Large intestine (tissue), 3 donors: ENCODE results near the gene P3H3. TPM values are rescaled to one million over a fixed set of nuclear protein-coding genes. Genes with fewer than 3 reads are reported as not detected.
"Not testable (repeated sequence)": the region's sequence is repeated elsewhere in the genome, so short reads cannot be mapped to it uniquely, and the experiment has no call there.

Experiments used
- DNase-seq, 2 donors: peaks; one replicate each; pipeline versions ENCODE4 v3.0.0 to v3.0.0-alpha.2; 2013
- H3K27ac ChIP-seq: one replicate; pipeline ENCODE4 v1.5.1; 2013; ENCODE audit warnings: low read length
- H3K27me3 ChIP-seq: 2 replicates; pipeline ENCODE4 v1.6.1; 2013; ENCODE audit warnings: low read length; ENCODE audit not compliant: control insufficient read depth, insufficient read depth
- H3K36me3 ChIP-seq: 2 replicates; pipeline ENCODE4 v1.6.1; 2013; ENCODE audit warnings: low read length; ENCODE audit not compliant: control insufficient read depth, insufficient read depth
- H3K4me1 ChIP-seq: one replicate; pipeline ENCODE4 v1.6.1; 2013; ENCODE audit warnings: low read length; ENCODE audit not compliant: control insufficient read depth, insufficient read depth
- H3K4me3 ChIP-seq: one replicate; pipeline ENCODE4 v1.5.1; 2013; ENCODE audit warnings: low read length
- H3K9me3 ChIP-seq: one replicate; pipeline ENCODE4 v1.6.1; 2013; ENCODE audit warnings: mild to moderate bottlenecking, low read depth, low read length, moderate library complexity; ENCODE audit not compliant: control insufficient read depth
- whole genome bisulfite sequencing: methylation state at CpG from one replicate; pipeline ENCODE4 v1.1.5; 2013; ENCODE audit warnings: low lambda C conversion rate; ENCODE audit not compliant: insufficient coverage; 5-methylcytosine and 5-hydroxymethylcytosine counted together
- polyA plus RNA-seq: library from polyadenylated mRNA; unstranded; fragments of 120-200 nt; gene quantifications from one replicate; pipeline ENCODE4 v1.2.1, GENCODE V29; 2013

Gene P3H3
- polyA plus RNA-seq, 1 donor = 15.6 TPM

GRCh38 chr12:6872073-6873048, 44.2 kb downstream of the P3H3 start:
- peaks cover 25% of the 10 kb centered on the region for H3K36me3 ChIP-seq
- WGBS = no CpG with 5 or more reads among the region's 40 CpGs

GRCh38 chr12:6873094-6874014, 45.1 kb downstream of the P3H3 start, which contains the start of gene SPSB2:
TSS of gene SPSB2 (minus strand) at chr12:6873303. CDS start at chr12:6872901, 402 bp downstream.
- Histone ChIP-seq H3K4me1 (peaks cover 30% of the 10 kb centered on the region), H3K27ac (peak within 1 kb of the TSS; percentile 91), H3K27me3 (no peaks in the 10 kb centered on the region), H3K9me3 (no peaks in the 10 kb centered on the region), H3K4me3 (peak within 1 kb of the TSS; percentile 91), H3K36me3 (peaks cover 25% of the 10 kb centered on the region)
- peak; percentile 98 for DNase-seq
- WGBS = no CpG with 5 or more reads among the region's 66 CpGs

More at GRCh38 chr12:6872073-6873048, 44.2 kb downstream of the P3H3 start:
- H3K4me1 ChIP-seq = peaks cover 31% of the 10 kb centered on the region
- H3K27ac ChIP-seq = peak overlapping the region; percentile 91
- peak; percentile 87 to 89 for DNase-seq
- no peaks in the 10 kb centered on the region for H3K9me3 ChIP-seq
- H3K4me3 ChIP-seq = peak overlapping the region; percentile 91
- H3K27me3 ChIP-seq = no peaks in the 10 kb centered on the region

GRCh38 chr12:6874015-6874368, 45.8 kb downstream of the P3H3 start:
- 67% methylated on average over 4 of the region's 9 CpGs for WGBS
- DNase-seq, H3K27me3 ChIP-seq, H3K9me3 ChIP-seq: not testable (repeated sequence)
- Histone ChIP-seq H3K27ac (peak overlapping the region; percentile 84), H3K4me3 (peak overlapping the region; percentile 91), H3K4me1 (peaks cover 24% of the 10 kb centered on the region), H3K36me3 (peaks cover 25% of the 10 kb centered on the region)

- H3K4me1 ChIP-seq, DNase-seq, H3K27me3 ChIP-seq, H3K27ac ChIP-seq, H3K9me3 ChIP-seq, H3K4me3 ChIP-seq: not testable (repeated sequence)
- WGBS = no CpG with 5 or more reads among the region's 11 CpGs
- H3K36me3 ChIP-seq = peaks cover 14% of the 10 kb centered on the region
Measured at GRCh38 chr12:6879824-6880223, 51.6 kb downstream of the P3H3 start.

- no peak for DNase-seq
- Histone ChIP-seq H3K27ac (no peak overlapping the region), H3K27me3 (no peaks in the 10 kb centered on the region), H3K4me3 (no peak overlapping the region), H3K36me3 (peaks cover 12% of the 10 kb centered on the region), H3K9me3 (no peaks in the 10 kb centered on the region), H3K4me1 (peaks cover 22% of the 10 kb centered on the region)
- WGBS = 100% methylated on average over 1 of the region's 5 CpGs
Measured at GRCh38 chr12:6883252-6883651, 55.0 kb downstream of the P3H3 start.

- peaks cover 12% of the 10 kb centered on the region for H3K36me3 ChIP-seq
- peaks cover 22% of the 10 kb centered on the region for H3K4me1 ChIP-seq
- H3K9me3 ChIP-seq = no peaks in the 10 kb centered on the region
- no peaks in the 10 kb centered on the region for H3K27me3 ChIP-seq
- H3K4me3 ChIP-seq = no peak overlapping the region
- H3K27ac ChIP-seq = no peak overlapping the region
- DNase-seq = no peak
- WGBS = no CpG with 5 or more reads among the region's 11 CpGs
Measured at GRCh38 chr12:6883683-6884082, 55.5 kb downstream of the P3H3 start.

GRCh38 chr12:6884539-6884938, 56.3 kb downstream of the P3H3 start:
- Histone ChIP-seq H3K27ac (no peak overlapping the region), H3K9me3 (no peaks in the 10 kb centered on the region), H3K27me3 (no peaks in the 10 kb centered on the region), H3K4me3 (no peak overlapping the region), H3K36me3 (peaks cover 12% of the 10 kb centered on the region), H3K4me1 (peaks cover 22% of the 10 kb centered on the region)
- no peak for DNase-seq
- WGBS = 100% methylated on average over 1 of the region's 22 CpGs

- no CpG with 5 or more reads among the region's 15 CpGs for WGBS
- peaks cover 21% of the 10 kb centered on the region for H3K4me1 ChIP-seq
- H3K4me3 ChIP-seq, H3K27me3 ChIP-seq, DNase-seq, H3K9me3 ChIP-seq: not testable (repeated sequence)
- peak overlapping the region; percentile 88 for H3K27ac ChIP-seq
- H3K36me3 ChIP-seq = peaks cover 12% of the 10 kb centered on the region
Measured at GRCh38 chr12:6886206-6886999, 58.2 kb downstream of the P3H3 start.

GRCh38 chr12:6887460-6887859, 59.3 kb downstream of the P3H3 start:
- DNase-seq = peak; percentile 49 to 79
- H3K27ac ChIP-seq = peak overlapping the region; percentile 88
- no peaks in the 10 kb centered on the region for H3K27me3 ChIP-seq
- H3K9me3 ChIP-seq = no peaks in the 10 kb centered on the region
- peaks cover 25% of the 10 kb centered on the region for H3K4me1 ChIP-seq
- no peak overlapping the region for H3K4me3 ChIP-seq
- no CpG with 5 or more reads among the region's 8 CpGs for WGBS
- H3K36me3 ChIP-seq = peaks cover 12% of the 10 kb centered on the region
